Cardiac fibroblast (primary cell): ENCODE results near the gene TAF8.

ENCODE experiments used
- DNase-seq, 2 donors: peaks; one replicate each; pipeline versions ENCODE4 v3.0.0 to v3.0.0-alpha.2; 2010; ENCODE audit warnings: low read depth in 2 of 2
- H3K4me3 ChIP-seq, 2 donors: replicated peaks in 1 of 2; 1 replicate in 1 of 2; 2 replicates in 1 of 2; pipeline ENCODE4 v1.5.1; 2011; ENCODE audit warnings: low read depth in 2 of 2, low read length in 2 of 2, mild to moderate bottlenecking in 2 of 2, moderate library complexity in 1 of 2
- TF ChIP-seq, protein P1 (sequence below): IDR thresholded peaks from one replicate; pipeline ENCODE4 v1.5.1; 2011; ENCODE audit warnings: low read depth, mild to moderate bottlenecking, low read length, inconsistent platforms

TAF8 gene

DNA sequence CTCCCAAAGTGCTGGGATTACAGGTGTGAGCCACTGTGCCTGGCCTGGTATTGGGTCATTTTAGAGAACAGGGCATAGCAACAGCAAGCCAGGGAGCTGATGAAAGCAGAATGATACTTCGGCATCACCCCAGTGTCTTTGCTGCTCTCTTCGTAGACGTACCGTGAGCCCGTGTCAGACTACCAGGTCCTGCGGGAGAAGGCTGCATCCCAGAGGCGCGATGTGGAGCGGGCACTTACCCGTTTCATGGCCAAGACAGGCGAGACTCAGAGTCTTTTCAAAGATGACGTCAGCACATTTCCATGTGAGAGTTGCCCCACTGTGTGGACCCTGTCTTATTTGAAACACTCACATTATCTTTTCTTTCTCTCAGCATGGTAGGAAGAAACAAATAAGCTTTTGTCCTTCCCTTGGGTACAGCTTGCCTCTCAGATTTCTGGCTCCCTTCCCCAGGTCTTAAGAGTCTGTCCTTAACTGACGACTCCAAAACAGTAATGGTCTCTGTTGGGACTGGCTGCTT lies 15.9 kb downstream of the TAF8 start:
- DNase-seq = no peak
- TF ChIP-seq, protein P1, sequence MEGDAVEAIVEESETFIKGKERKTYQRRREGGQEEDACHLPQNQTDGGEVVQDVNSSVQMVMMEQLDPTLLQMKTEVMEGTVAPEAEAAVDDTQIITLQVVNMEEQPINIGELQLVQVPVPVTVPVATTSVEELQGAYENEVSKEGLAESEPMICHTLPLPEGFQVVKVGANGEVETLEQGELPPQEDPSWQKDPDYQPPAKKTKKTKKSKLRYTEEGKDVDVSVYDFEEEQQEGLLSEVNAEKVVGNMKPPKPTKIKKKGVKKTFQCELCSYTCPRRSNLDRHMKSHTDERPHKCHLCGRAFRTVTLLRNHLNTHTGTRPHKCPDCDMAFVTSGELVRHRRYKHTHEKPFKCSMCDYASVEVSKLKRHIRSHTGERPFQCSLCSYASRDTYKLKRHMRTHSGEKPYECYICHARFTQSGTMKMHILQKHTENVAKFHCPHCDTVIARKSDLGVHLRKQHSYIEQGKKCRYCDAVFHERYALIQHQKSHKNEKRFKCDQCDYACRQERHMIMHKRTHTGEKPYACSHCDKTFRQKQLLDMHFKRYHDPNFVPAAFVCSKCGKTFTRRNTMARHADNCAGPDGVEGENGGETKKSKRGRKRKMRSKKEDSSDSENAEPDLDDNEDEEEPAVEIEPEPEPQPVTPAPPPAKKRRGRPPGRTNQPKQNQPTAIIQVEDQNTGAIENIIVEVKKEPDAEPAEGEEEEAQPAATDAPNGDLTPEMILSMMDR = no peak
- no peak overlapping the region for H3K4me3 ChIP-seq

DNA sequence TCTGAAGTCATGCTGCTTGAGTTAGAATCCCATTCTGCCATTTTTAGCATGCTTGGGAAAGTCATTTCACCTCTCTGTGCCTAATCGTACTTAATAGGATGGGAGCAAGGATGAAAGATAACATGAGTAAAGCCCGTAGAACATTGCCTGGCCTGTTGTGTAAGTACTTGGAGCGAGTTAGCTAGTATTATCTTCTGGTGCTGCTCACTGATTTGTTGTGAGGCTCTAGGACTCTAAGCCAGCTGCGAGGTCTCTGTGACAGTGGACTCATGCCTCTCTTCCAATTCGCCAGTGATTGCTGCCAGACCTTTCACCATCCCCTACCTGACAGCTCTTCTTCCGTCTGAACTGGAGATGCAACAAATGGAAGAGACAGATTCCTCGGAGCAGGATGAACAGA lies 17.8 kb downstream of the TAF8 start:
- TF ChIP-seq, protein P1 = no peak
- DNase-seq = no peak
- H3K4me3 ChIP-seq = no peak overlapping the region

DNA sequence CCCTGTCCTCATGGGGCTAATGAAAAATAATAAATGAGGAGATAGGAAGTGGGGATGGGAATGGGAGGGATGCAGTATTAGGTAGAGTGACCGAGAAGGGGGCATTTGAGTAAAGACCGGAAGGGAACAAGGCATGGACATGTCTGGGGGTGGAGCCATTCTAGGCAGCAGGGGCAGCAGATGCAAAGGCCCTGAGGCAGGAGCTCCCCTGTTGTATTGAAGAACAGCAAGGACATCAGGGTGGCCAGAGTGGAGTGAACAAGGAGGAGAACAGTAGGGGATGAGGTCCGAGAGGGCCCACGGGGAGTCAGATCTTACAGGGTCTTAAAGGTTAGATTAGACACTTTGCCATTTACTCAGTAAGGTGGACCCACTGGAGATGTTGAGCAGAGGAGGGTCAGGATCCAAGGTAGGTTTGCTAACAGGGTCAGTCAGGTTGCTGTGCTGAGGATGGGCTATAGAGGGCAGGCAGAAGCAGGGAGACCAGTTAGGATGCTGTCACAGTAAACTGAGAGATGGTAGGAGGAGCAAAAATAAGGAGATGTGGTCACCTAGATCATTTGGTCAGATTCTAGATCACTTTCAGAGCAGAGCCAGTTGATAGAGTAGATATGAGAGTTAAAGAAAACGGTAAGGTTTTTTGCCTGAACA lies 18.7 kb downstream of the TAF8 start:
- TF ChIP-seq, protein P1 = no peak
- no peak overlapping the region for H3K4me3 ChIP-seq
- no peak for DNase-seq

DNA sequence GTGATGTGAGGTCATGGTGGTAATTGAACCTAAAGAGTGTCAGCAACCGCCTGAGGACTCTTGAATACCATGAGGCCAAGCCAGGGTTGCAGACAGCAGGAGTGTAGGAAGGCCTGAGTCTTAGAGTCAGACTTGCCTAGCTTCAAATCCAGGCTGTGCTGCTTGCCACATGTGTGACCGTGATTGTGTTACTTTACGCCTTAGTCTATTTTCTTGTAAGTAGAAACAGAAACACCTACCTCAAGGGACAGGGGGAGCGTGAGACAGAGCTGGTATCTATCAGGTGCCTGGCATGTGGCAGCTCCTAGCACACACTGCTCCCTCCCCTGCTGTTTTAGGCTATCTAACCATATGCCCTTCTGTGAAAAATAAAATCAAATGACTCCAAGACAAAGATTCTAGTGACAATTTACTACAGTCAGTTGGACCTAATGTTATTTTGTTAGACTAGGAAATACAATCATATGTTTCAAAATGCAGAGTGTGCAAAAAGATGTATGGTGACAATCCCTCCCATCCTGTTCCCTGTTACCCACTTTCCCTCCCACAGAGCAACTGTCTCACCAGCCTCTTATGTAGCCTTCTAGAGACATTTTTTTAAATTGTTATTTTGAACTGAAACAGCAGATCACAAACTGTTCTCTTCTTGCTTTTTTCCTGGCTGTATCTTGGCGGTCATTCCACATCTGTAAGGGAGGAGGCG lies 21.7 kb downstream of the TAF8 start:
- DNase-seq = no peak
- no peak overlapping the region for H3K4me3 ChIP-seq
- TF ChIP-seq, protein P1 = no peak

DNA sequence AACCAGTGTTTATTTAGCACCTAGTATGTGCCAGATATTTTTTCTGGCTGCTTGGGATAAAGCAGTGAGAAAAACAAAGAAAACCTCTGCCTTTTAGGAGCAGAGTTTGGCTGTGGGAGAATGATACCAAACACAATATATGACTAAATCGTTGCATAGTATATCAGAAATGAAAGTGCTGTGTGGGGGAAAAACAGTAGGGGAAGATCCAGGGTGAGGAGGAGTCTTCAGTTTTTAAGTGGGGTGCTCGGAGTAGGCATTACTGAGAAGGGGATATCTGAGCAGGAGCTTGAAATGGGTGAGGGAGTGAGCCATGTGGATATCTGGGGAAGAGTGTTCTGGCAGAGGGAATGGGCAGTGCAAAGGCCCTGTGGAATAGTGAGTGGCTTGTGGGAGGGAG lies 23.0 kb downstream of the TAF8 start:
- TF ChIP-seq, protein P1 = no peak
- no peak for DNase-seq
- H3K4me3 ChIP-seq = no peak overlapping the region

DNA sequence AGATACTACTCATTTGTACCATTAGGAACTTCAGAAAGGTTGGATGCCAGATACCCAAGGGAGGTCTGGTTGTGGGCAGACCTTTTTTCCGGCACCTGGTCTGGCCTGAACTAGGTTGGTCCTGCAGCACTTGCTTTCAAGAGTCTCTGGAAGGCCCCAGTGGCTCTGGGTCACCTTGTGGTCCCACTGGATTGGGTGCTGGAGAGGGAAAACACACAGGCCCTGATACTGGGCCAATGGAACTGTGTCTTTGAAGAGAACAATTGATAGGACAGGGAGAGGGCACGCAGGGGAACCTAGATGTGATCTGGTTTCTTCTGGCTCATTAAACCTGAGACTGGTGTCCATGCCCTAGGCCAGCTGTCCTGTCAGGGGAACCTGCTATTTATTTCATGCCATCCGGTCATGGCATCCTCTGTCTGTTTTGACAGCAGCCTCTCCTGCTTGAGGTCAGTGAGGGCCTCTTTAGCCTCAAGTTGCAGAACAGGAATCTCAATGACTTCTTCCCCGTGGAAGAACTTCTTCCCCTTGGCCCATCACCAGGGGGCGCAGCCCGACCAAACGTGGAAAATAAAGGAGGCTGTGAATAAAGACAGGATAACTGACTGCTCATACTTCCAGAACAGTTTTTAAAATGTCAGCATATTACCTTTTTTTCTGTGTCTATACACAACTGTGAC lies 25.0 kb downstream of the TAF8 start:
- DNase-seq = peak; percentile 81 to 84
- TF ChIP-seq, protein P1 = peak; percentile 92
- no peak overlapping the region for H3K4me3 ChIP-seq
